ENCODE measurements around the gene PPM1K. TPM values are rescaled to one million over a fixed set of nuclear protein-coding genes. Genes with fewer than 3 reads are reported as not detected.

Gene PPM1K
- total RNA-seq, 1 experiment from 2014 or later: 4.2 TPM

DNA sequence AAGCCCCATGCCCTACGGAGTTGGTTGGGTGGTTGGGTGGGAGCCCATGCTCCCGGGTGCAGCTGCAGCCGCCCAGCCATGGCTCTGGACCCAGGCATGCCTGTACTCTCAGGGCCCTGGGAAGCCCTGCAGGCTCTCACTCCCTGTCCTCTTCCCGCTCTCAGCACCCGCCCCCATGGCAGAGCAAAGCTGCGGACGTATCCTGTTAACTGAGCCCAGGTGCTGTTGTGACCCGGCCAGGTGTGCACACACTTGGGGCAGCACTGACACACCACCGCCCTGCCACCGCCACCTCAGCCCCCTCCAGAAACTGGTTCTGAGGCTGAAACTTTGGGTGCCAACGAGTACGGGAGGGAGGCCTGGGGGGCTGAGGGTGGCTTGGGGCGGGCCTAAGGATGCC is 40.3 kb downstream of the PPM1K start:
- H3K4me1 ChIP-seq (ENCODE audit: control insufficient read depth in 1 of 2, insufficient read depth in 2 of 2, low read length in 2 of 2): no peaks in the 10 kb centered on the region
- ChIA-PET CTCF (no interaction called here), POLR2A (no interaction called here), RAD21 (ENCODE audit: low non-redundant PET in 1 of 2, low total read pairs in 2 of 2, uncharacterized antibody in 2 of 2, unreplicated experiment in 2 of 2) (no interaction called here)
- no peak overlapping the region for H2AFZ ChIP-seq (ENCODE audit: low read depth, low read length, poor library complexity, severe bottlenecking)
- DNase-seq (ENCODE audit: low read depth, low spot score) (no peak), ATAC-seq (no peak)
- H3K79me2 ChIP-seq (ENCODE audit: insufficient read depth, low read length): no peaks in the 10 kb centered on the region
- no peak overlapping the region for H3K9ac ChIP-seq (ENCODE audit: low read length)
- no peaks in the 10 kb centered on the region for H3K9me3 ChIP-seq (ENCODE audit: control insufficient read depth in 1 of 2, insufficient read depth in 1 of 2, low read depth in 1 of 2, low read length in 2 of 2)
- no TSS peak for BruUV-seq (replicated peaks)
- no peak overlapping the region for H3K4me3 ChIP-seq (replicated peaks in 1 of 2; ENCODE audit: low read depth in 1 of 2, low read length in 2 of 2)
- no peak overlapping the region for H3K4me2 ChIP-seq (ENCODE audit: low read length)
- H4K20me1 ChIP-seq (ENCODE audit: insufficient read depth): no peaks in the 10 kb centered on the region
- no peaks in the 10 kb centered on the region for H3K9me2 ChIP-seq (ENCODE audit: insufficient read depth)
- H3K36me3 ChIP-seq (ENCODE audit: control insufficient read depth in 1 of 2, insufficient read depth in 2 of 2, low read length in 2 of 2): no peaks in the 10 kb centered on the region
- H3K27ac ChIP-seq (ENCODE audit: low read depth, low read length): no peak overlapping the region
- intact Hi-C loops (cut with micrococcal nuclease): no loop called here
- H3K27me3 ChIP-seq (ENCODE audit: insufficient read depth, low read length): no peaks in the 10 kb centered on the region
- TF ChIP-seq RAD21 (IDR thresholded peaks at IDR 0.05; ENCODE audit: low read depth) (no peak), YY1 (IDR thresholded peaks at IDR 0.05; ENCODE audit: extremely low read depth, insufficient replicate concordance, low read depth, low read length) (no peak), SRF (IDR thresholded peaks at IDR 0.05; ENCODE audit: low read depth) (no peak), EZH2 (IDR thresholded peaks at IDR 0.05) (no peak), POLR2AphosphoS5 (IDR thresholded peaks at IDR 0.05; ENCODE audit: low read depth, low read length) (no peak), POLR2A (IDR thresholded peaks at IDR 0.05; ENCODE audit: borderline replicate concordance, extremely low read depth, insufficient read depth, insufficient read length) (no peak), SP1 (IDR thresholded peaks at IDR 0.05; ENCODE audit: low read depth) (no peak), EGR1 (IDR thresholded peaks at IDR 0.05; ENCODE audit: low read depth) (no peak), SIN3A (IDR thresholded peaks at IDR 0.05; ENCODE audit: low read depth) (no peak), ELF1 (IDR thresholded peaks at IDR 0.05; ENCODE audit: borderline replicate concordance, low read depth) (no peak), FOSL1 (IDR thresholded peaks at IDR 0.05; ENCODE audit: low read depth) (no peak), JUND (IDR thresholded peaks at IDR 0.05) (no peak)
- TF ChIP-seq, protein P1, sequence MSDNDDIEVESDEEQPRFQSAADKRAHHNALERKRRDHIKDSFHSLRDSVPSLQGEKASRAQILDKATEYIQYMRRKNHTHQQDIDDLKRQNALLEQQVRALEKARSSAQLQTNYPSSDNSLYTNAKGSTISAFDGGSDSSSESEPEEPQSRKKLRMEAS (IDR thresholded peaks at IDR 0.05): no peak
- TF ChIP-seq, protein P2, sequence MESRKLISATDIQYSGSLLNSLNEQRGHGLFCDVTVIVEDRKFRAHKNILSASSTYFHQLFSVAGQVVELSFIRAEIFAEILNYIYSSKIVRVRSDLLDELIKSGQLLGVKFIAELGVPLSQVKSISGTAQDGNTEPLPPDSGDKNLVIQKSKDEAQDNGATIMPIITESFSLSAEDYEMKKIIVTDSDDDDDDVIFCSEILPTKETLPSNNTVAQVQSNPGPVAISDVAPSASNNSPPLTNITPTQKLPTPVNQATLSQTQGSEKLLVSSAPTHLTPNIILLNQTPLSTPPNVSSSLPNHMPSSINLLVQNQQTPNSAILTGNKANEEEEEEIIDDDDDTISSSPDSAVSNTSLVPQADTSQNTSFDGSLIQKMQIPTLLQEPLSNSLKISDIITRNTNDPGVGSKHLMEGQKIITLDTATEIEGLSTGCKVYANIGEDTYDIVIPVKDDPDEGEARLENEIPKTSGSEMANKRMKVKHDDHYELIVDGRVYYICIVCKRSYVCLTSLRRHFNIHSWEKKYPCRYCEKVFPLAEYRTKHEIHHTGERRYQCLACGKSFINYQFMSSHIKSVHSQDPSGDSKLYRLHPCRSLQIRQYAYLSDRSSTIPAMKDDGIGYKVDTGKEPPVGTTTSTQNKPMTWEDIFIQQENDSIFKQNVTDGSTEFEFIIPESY (IDR thresholded peaks at IDR 0.05; ENCODE audit: extremely low read depth, insufficient replicate concordance, low read length): no peak
- TF ChIP-seq, protein P3, sequence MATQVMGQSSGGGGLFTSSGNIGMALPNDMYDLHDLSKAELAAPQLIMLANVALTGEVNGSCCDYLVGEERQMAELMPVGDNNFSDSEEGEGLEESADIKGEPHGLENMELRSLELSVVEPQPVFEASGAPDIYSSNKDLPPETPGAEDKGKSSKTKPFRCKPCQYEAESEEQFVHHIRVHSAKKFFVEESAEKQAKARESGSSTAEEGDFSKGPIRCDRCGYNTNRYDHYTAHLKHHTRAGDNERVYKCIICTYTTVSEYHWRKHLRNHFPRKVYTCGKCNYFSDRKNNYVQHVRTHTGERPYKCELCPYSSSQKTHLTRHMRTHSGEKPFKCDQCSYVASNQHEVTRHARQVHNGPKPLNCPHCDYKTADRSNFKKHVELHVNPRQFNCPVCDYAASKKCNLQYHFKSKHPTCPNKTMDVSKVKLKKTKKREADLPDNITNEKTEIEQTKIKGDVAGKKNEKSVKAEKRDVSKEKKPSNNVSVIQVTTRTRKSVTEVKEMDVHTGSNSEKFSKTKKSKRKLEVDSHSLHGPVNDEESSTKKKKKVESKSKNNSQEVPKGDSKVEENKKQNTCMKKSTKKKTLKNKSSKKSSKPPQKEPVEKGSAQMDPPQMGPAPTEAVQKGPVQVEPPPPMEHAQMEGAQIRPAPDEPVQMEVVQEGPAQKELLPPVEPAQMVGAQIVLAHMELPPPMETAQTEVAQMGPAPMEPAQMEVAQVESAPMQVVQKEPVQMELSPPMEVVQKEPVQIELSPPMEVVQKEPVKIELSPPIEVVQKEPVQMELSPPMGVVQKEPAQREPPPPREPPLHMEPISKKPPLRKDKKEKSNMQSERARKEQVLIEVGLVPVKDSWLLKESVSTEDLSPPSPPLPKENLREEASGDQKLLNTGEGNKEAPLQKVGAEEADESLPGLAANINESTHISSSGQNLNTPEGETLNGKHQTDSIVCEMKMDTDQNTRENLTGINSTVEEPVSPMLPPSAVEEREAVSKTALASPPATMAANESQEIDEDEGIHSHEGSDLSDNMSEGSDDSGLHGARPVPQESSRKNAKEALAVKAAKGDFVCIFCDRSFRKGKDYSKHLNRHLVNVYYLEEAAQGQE (IDR thresholded peaks at IDR 0.05; ENCODE audit: low read depth): no peak
- TF ChIP-seq, protein P4, sequence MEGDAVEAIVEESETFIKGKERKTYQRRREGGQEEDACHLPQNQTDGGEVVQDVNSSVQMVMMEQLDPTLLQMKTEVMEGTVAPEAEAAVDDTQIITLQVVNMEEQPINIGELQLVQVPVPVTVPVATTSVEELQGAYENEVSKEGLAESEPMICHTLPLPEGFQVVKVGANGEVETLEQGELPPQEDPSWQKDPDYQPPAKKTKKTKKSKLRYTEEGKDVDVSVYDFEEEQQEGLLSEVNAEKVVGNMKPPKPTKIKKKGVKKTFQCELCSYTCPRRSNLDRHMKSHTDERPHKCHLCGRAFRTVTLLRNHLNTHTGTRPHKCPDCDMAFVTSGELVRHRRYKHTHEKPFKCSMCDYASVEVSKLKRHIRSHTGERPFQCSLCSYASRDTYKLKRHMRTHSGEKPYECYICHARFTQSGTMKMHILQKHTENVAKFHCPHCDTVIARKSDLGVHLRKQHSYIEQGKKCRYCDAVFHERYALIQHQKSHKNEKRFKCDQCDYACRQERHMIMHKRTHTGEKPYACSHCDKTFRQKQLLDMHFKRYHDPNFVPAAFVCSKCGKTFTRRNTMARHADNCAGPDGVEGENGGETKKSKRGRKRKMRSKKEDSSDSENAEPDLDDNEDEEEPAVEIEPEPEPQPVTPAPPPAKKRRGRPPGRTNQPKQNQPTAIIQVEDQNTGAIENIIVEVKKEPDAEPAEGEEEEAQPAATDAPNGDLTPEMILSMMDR (IDR thresholded peaks at IDR 0.05 in 2 of 3, conservative IDR thresholded peaks at IDR 0.05 in 1 of 3; ENCODE audit: borderline replicate concordance in 1 of 3, insufficient read depth in 1 of 3, low read depth in 2 of 3, low read length in 2 of 3): no peak
- TF ChIP-seq, protein P5, sequence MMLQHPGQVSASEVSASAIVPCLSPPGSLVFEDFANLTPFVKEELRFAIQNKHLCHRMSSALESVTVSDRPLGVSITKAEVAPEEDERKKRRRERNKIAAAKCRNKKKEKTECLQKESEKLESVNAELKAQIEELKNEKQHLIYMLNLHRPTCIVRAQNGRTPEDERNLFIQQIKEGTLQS (IDR thresholded peaks at IDR 0.05): no peak

Data from HCT116 (cell line).